ENCODE results near the gene GOLIM4.
"Not testable (repeated sequence)": the region's sequence is repeated elsewhere in the genome, so short reads cannot be mapped to it uniquely, and the experiment has no call there.

Gene GOLIM4

DNA sequence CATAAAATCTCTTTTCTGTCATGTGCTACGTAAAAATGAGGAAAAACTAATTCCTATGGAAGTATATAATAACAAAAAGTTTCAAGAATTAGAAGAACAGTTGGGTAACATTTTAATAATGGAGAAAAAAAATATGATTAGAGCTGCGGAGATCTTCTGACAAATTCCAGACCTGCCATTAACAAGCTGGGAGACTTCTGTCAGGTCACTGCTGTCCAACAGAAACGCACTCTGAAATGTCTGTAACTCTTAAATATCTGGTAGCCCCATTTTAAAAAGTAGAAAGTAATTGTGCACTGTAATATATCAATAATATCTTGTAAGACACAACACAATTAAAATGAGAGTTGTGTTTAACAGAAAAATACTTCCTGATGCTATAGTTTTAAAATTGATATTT, 15.7 kb downstream of the GOLIM4 start:
- in situ Hi-C loops (cut with HindIII; ENCODE audit: low sequenced_read_pairs): no loop called here

DNA sequence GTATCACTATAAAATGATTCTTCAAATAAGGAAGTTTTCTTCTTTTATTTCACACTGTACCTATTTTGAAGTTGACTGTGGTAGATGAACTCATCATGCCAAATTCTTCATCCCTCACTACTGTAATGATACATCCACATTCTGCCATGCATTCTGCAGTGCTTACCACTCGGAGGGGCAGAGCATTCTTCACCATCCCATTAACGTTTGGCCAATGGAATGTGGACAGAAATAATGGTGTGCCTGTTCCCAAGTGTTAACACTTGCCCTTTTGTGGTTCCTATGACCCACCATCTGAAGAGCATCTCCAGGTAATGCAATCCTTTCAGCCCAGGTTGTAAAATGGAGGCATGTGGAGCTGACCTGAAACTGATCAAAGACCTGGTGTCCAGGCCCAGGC, 18.6 kb downstream of the GOLIM4 start:
- in situ Hi-C loops (cut with HindIII; ENCODE audit: low sequenced_read_pairs): no loop called here

GRCh38 chr3:168073842-168074605, 21.7 kb downstream of the GOLIM4 start:
- in situ Hi-C loops (cut with HindIII; ENCODE audit: low sequenced_read_pairs): no loop called here

DNA sequence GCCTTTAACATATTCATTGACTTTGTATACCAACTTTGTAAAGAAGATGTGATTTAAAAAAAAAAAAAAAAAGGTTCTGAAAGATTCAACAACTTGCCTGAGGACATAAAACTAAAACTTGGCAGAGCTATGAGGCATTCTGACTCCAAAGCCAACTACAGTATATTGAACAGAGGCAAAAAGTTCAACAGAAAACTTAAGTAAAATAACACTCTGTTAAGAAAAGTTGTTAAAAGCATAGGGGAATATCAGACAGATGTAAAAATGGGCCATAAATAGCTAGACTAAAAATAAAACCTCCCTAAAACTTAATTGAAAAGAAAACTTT, 23.4 kb downstream of the GOLIM4 start:
- in situ Hi-C loops (cut with HindIII; ENCODE audit: low sequenced_read_pairs): no loop called here

- in situ Hi-C loops (cut with HindIII; ENCODE audit: low sequenced_read_pairs): no loop called here
Measured at GRCh38 chr3:168071591-168072322, 24.0 kb downstream of the GOLIM4 start.

DNA sequence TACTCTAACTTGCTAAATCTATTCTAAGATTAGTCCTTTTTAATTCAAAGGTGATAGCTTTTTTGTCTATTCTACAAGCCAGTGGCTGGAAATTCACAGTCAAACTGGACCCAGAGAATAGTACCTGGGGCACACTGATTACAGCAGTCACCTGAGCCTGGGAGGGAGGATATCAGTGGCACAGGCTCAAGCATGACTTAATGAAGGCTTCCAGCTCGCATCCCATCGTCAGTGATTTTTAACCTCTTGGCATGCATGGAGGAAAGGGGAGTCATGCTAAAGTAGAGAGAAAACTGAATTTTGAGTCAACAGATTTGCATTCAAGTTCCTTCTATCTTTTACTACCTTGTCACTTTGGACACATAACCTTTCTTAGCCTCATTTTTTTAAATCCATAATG, 24.8 kb downstream of the GOLIM4 start:
- in situ Hi-C loops (cut with HindIII; ENCODE audit: low sequenced_read_pairs): no loop called here

GRCh38 chr3:168068346-168068745, 27.4 kb downstream of the GOLIM4 start:
- in situ Hi-C loops (cut with HindIII; ENCODE audit: low sequenced_read_pairs): no loop called here

DNA sequence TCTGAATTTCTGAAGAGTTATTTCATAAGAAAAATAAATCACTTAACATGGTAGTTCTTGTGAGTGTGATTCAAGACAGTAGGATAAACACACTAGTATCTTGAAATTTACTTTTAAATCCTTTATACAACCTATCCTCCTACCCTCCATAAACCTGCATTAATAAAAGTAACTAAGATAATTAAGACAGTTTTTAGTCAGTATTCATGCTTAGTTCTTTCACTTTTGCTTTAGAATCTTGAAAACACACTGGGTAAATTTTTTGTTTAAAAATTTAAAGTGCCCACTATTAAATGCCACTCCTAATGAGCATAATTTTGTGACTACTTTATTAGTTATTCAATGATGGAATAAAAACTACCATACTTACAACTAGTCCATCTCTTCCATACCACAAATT, 28.8 kb downstream of the GOLIM4 start:
- in situ Hi-C loops (cut with HindIII; ENCODE audit: low sequenced_read_pairs): no loop called here

- in situ Hi-C loops (cut with HindIII; ENCODE audit: low sequenced_read_pairs): no loop called here
Measured at GRCh38 chr3:168065569-168065968, 30.2 kb downstream of the GOLIM4 start.

GRCh38 chr3:168063122-168063521, 32.6 kb downstream of the GOLIM4 start:
- in situ Hi-C loops (cut with HindIII; ENCODE audit: low sequenced_read_pairs): no loop called here

DNA sequence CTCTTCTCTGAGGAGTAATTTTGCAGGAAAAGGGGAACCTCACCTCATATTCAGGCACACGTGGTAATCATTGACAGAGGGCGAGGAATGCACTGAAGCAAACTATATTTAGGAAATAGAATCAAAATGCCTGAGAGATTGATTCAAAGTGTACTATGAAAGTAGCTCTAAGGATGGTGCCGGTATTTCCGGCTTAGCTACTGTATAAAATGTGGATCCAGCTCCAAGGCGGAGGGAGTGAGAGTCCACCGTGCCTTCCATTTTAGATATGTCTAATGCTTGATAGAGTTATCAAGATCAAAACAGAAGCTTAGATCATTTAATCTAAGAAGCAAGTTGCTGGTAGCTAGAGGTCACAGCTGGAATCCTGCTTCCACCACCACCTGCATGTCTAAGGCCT, 33.0 kb downstream of the GOLIM4 start:
- in situ Hi-C loops (cut with HindIII; ENCODE audit: low sequenced_read_pairs): no loop called here

DNA sequence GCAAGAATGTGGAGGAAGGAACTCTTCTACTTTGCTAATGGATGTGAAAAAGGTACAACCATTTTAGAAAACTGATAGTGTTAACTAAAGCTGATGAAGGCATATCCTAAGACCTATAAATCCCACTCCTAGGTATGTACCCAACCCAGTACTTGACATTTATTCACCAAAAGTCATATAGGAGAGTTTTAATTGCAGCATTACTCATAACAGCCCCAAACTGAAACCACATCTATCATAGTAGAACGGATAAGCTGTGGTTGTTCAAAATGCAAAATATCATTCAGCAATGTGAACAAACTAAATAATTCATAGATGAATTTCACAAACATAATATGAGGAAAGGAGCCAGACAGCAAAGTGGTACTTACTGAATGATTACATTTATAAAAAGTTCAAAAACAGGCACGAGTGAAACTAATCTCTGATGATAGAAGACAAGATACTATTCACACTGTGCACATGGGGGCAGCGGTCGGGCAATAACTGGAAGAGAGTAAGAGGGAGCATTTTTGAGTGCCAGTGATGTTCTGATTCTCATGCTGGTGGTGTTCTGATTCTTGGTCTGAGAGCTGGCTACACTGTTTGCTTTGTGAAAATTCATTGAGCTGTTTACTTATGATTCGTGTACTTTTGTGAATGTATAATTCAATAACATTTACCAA, 34.3 kb downstream of the GOLIM4 start:
- in situ Hi-C loops (cut with HindIII; ENCODE audit: low sequenced_read_pairs): no loop called here

GRCh38 chr3:168060317-168060716, 35.4 kb downstream of the GOLIM4 start:
- in situ Hi-C loops (cut with HindIII; ENCODE audit: low sequenced_read_pairs): no loop called here

DNA sequence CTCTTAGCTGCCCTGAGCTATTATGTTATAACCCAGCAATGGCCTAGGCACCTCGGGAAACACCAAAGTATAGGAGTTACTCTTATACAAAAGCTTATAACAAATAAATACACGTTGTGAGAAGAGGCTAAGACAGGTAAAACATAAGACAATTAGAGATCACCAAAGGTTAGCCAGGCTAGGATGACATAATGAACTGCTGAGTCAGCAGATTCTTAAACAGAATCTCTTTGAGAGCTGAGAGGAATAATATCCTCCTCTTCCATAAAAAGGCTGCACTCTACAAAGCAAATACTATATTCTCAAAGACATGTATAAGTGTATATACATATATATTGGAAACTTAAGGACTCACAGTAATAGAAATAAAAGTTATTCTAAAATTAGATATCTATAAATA, 37.2 kb downstream of the GOLIM4 start:
- in situ Hi-C loops (cut with HindIII; ENCODE audit: low sequenced_read_pairs): no loop called here

DNA sequence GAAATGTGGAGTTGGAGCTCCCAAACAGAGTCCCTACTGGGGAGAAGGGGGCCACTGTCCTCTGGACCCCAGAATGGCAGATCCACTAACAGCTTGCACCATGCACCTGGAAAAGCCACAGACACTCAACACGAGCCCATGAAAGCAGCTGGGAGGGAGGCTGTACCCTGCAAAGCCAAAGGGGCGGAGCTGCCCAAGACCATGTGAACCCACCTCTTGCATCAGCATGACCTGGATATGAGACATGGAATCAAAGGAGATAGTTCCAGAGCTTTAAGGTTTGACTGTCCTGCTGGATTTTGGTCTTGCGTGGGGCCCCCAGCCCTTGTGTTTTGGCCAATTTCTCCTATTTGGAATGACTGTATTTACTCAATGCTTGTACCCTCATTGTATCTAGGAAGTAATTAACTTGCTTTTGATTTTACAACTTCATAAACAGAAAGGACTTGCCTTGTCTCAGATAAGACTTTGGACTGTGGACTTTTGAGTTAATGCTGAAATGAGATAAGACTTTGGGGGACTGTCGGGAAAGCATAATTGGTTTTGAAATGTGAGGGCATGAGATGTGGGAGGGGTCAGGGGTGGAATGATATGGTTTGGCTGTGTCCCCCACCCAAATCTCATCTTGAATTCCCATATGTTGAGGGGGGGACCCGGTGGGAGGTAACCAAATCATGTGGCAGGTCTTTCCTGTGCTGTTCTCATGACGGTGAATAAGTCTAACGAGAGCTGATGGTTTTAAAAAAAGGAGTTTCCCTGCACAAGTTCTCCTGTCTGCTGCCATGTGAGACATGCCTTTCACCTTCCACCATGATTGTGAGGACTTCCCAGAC, 39.1 kb downstream of the GOLIM4 start:
- in situ Hi-C loops (cut with HindIII; ENCODE audit: low sequenced_read_pairs): not testable (repeated sequence)

DNA sequence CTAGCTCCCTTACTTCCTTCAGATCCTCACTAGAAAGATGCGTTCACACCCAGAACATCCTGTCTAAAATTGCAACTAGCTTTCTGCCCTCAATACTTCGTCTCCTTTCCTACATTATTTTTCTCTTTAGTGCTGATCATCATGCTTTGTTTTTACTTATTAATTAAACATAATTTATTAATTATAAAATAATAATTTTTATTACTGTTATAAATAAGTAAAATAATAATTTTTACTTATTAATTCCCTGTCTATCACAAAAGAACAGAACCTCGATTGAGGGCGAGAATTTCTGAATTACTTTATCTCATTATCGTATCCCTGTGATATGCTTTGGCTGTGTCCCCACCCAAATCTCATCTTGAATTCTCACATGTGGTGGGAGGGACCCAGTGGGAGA, 41.3 kb downstream of the GOLIM4 start:
- in situ Hi-C loops (cut with HindIII; ENCODE audit: low sequenced_read_pairs): no loop called here

- in situ Hi-C loops (cut with HindIII; ENCODE audit: low sequenced_read_pairs): no loop called here
Measured at GRCh38 chr3:168053115-168053514, 42.6 kb downstream of the GOLIM4 start.

GRCh38 chr3:168052515-168052914, 43.2 kb downstream of the GOLIM4 start:
- in situ Hi-C loops (cut with HindIII; ENCODE audit: low sequenced_read_pairs): no loop called here

GRCh38 chr3:168051531-168052471, 43.9 kb downstream of the GOLIM4 start:
- in situ Hi-C loops (cut with HindIII; ENCODE audit: low sequenced_read_pairs): no loop called here

DNA sequence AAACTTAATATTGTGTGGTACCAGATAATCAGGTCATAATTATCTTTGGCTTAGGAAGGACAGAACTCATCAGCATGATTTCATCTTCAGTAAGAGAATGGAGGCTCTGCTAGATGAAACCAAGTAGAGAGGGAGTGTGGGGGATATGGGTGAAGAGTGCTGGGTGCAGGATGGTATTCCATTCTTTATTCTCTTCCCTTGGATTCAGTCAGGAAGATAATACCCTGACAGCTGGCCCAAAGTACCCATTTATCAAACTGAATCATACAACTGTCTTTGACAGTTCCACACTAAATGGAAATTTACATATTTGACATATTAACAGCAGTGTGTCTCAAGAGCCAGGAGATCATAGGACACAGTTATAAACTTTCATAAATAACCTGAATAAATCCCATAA, 44.7 kb downstream of the GOLIM4 start:
- in situ Hi-C loops (cut with HindIII; ENCODE audit: low sequenced_read_pairs): no loop called here
